ENCODE measurements around the gene LCN15.
A peak's percentile ranks its signal among the peaks of the same experiment; 100 is the strongest.

LCN15 gene

GRCh38 chr9:136748666-136749611 is 15.4 kb downstream of the LCN15 start:
- Mint-ChIP-seq H3K27ac (peak overlapping the region; percentile 90), H3K27me3 (no peaks in the 10 kb centered on the region), H3K36me3 (peaks cover 5% of the 10 kb centered on the region), H3K4me3 (peak overlapping the region; percentile 49), H3K4me1 (peaks cover 34% of the 10 kb centered on the region), H3K9me3 (peaks cover 7% of the 10 kb centered on the region)
- no peak for DNase-seq (ENCODE audit: low spot score in 2 of 2)
- ATAC-seq (ENCODE audit: low read depth), result peak; percentile 2

GRCh38 chr9:136748201-136748600 is 16.1 kb downstream of the LCN15 start, which contains the start of gene LCN6:
LCN6 (minus strand) TSS chr9:136748525; CDS start chr9:136748483, 42 bp downstream.
- DNase-seq (ENCODE audit: low spot score in 2 of 2), result no peak
- no peak for ATAC-seq (ENCODE audit: low read depth)
- Mint-ChIP-seq H3K9me3 (peaks cover 7% of the 10 kb centered on the region), H3K4me1 (peaks cover 36% of the 10 kb centered on the region), H3K36me3 (peaks cover 5% of the 10 kb centered on the region), H3K4me3 (peak within 1 kb of the TSS; percentile 49), H3K27me3 (no peaks in the 10 kb centered on the region), H3K27ac (peak within 1 kb of the TSS; percentile 90)

GRCh38 chr9:136747161-136748060 is 16.9 kb downstream of the LCN15 start:
- Mint-ChIP-seq H3K4me1 (peaks cover 38% of the 10 kb centered on the region), H3K4me3 (no peak overlapping the region), H3K27ac (peak overlapping the region; percentile 72), H3K27me3 (no peaks in the 10 kb centered on the region), H3K36me3 (peaks cover 2% of the 10 kb centered on the region), H3K9me3 (peaks cover 4% of the 10 kb centered on the region)
- no peak for ATAC-seq (ENCODE audit: low read depth)
- no peak for DNase-seq (ENCODE audit: low spot score in 2 of 2)

GRCh38 chr9:136746621-136747020 is 17.7 kb downstream of the LCN15 start:
- H3K4me3 Mint-ChIP-seq, result no peak overlapping the region
- peaks cover 2% of the 10 kb centered on the region for H3K9me3 Mint-ChIP-seq
- DNase-seq (ENCODE audit: low spot score in 2 of 2) (no peak), ATAC-seq (ENCODE audit: low read depth) (no peak)
- H3K4me1 Mint-ChIP-seq, result peaks cover 38% of the 10 kb centered on the region
- H3K36me3 Mint-ChIP-seq, result peaks cover 1% of the 10 kb centered on the region
- no peaks in the 10 kb centered on the region for H3K27me3 Mint-ChIP-seq
- no peak overlapping the region for H3K27ac Mint-ChIP-seq

GRCh38 chr9:136746155-136746490 is 18.2 kb downstream of the LCN15 start:
- DNase-seq (ENCODE audit: low spot score in 2 of 2) (no peak), ATAC-seq (ENCODE audit: low read depth) (no peak)
- no peak overlapping the region for H3K4me3 Mint-ChIP-seq
- no peaks in the 10 kb centered on the region for H3K27me3 Mint-ChIP-seq
- H3K36me3 Mint-ChIP-seq, result peaks cover 1% of the 10 kb centered on the region
- H3K27ac Mint-ChIP-seq, result no peak overlapping the region
- peaks cover 2% of the 10 kb centered on the region for H3K9me3 Mint-ChIP-seq
- H3K4me1 Mint-ChIP-seq, result peaks cover 40% of the 10 kb centered on the region

- peaks cover under 1% of the 10 kb centered on the region for H3K9me3 Mint-ChIP-seq
- no peak overlapping the region for H3K27ac Mint-ChIP-seq
- no peak overlapping the region for H3K4me3 Mint-ChIP-seq
- peaks cover 1% of the 10 kb centered on the region for H3K36me3 Mint-ChIP-seq
- ATAC-seq (ENCODE audit: low read depth) (no peak), DNase-seq (ENCODE audit: low spot score in 2 of 2) (no peak)
- H3K4me1 Mint-ChIP-seq, result peaks cover 36% of the 10 kb centered on the region
- no peaks in the 10 kb centered on the region for H3K27me3 Mint-ChIP-seq
Measured at GRCh38 chr9:136745389-136746154, 18.7 kb downstream of the LCN15 start.

- no peak overlapping the region for H3K4me3 Mint-ChIP-seq
- DNase-seq (ENCODE audit: low spot score in 2 of 2), result no peak
- ATAC-seq (ENCODE audit: low read depth), result no peak
- no peaks in the 10 kb centered on the region for H3K27me3 Mint-ChIP-seq
- H3K4me1 Mint-ChIP-seq, result peaks cover 32% of the 10 kb centered on the region
- no peaks in the 10 kb centered on the region for H3K9me3 Mint-ChIP-seq
- peaks cover 1% of the 10 kb centered on the region for H3K36me3 Mint-ChIP-seq
- no peak overlapping the region for H3K27ac Mint-ChIP-seq
Measured at GRCh38 chr9:136744773-136745172, 19.5 kb downstream of the LCN15 start.

- ATAC-seq (ENCODE audit: low read depth) (no peak), DNase-seq (ENCODE audit: low spot score in 2 of 2) (no peak)
- H3K9me3 Mint-ChIP-seq, result no peaks in the 10 kb centered on the region
- peak overlapping the region; percentile 56 for H3K4me3 Mint-ChIP-seq
- peaks cover 25% of the 10 kb centered on the region for H3K4me1 Mint-ChIP-seq
- H3K27ac Mint-ChIP-seq, result peak overlapping the region; percentile 79
- H3K36me3 Mint-ChIP-seq, result peaks cover 8% of the 10 kb centered on the region
- no peaks in the 10 kb centered on the region for H3K27me3 Mint-ChIP-seq
Measured at GRCh38 chr9:136743639-136744211, 20.6 kb downstream of the LCN15 start.

- peak; percentile 9 for ATAC-seq (ENCODE audit: low read depth)
- Mint-ChIP-seq H3K27ac (peak within 1 kb of the TSS; percentile 79), H3K27me3 (no peaks in the 10 kb centered on the region)
Measured at GRCh38 chr9:136742591-136743391, 21.5 kb downstream of the LCN15 start, which contains the start of gene LCN10. LCN10 (minus strand) TSS chr9:136742940; CDS start chr9:136742903, 37 bp downstream.

GRCh38 chr9:136741883-136742571 is 22.3 kb downstream of the LCN15 start:
- DNase-seq (ENCODE audit: low spot score in 2 of 2) (no peak), ATAC-seq (ENCODE audit: low read depth) (peak; percentile 72)
- Mint-ChIP-seq H3K4me3 (peak overlapping the region; percentile 92), H3K27me3 (no peaks in the 10 kb centered on the region), H3K27ac (peak overlapping the region; percentile 79), H3K4me1 (peaks cover 18% of the 10 kb centered on the region), H3K36me3 (peaks cover 14% of the 10 kb centered on the region), H3K9me3 (no peaks in the 10 kb centered on the region)

More at GRCh38 chr9:136742591-136743391, 21.5 kb downstream of the LCN15 start, which contains the start of gene LCN10:
- Mint-ChIP-seq H3K4me1 (peaks cover 19% of the 10 kb centered on the region), H3K9me3 (no peaks in the 10 kb centered on the region), H3K36me3 (peaks cover 14% of the 10 kb centered on the region), H3K4me3 (peak within 1 kb of the TSS; percentile 92)
- DNase-seq (ENCODE audit: low spot score in 2 of 2), result no peak

- Mint-ChIP-seq H3K27me3 (no peaks in the 10 kb centered on the region), H3K27ac (peak overlapping the region; percentile 79), H3K9me3 (no peaks in the 10 kb centered on the region), H3K36me3 (peaks cover 14% of the 10 kb centered on the region), H3K4me3 (peak overlapping the region; percentile 92), H3K4me1 (peaks cover 16% of the 10 kb centered on the region)
- peak; percentile 9 for ATAC-seq (ENCODE audit: low read depth)
- no peak for DNase-seq (ENCODE audit: low spot score in 2 of 2)
Measured at GRCh38 chr9:136740971-136741882, 23.1 kb downstream of the LCN15 start.
